ENCODE data around the gene ALAS2. TPM values are rescaled to one million over a fixed set of nuclear protein-coding genes. Genes with fewer than 3 reads are reported as not detected.

The ALAS2 gene
- total and polyA plus RNA-seq, 4 donors: 0.21 to 1,807 TPM; not detected in 2

GRCh38 chrX:55029291-55029690, 1.5 kb downstream of the ALAS2 start:
- 97% methylated on average over 2 of the region's 2 CpGs for WGBS
- Histone ChIP-seq H3K36me3 (ENCODE audit: control insufficient read depth in 4 of 4, insufficient read depth in 3 of 4, low read depth in 1 of 4, low read length in 3 of 4) (no peaks in the 10 kb centered on the region), H3K4me1 (ENCODE audit: control insufficient read depth in 4 of 4, insufficient read depth in 4 of 4, low read length in 3 of 4) (peaks cover 0 to 4% (median 0%) of the 10 kb centered on the region in 4 donors), H3K27ac (ENCODE audit: low read depth in 1 of 2, low read length in 2 of 2) (no peak overlapping the region), H3K9me3 (ENCODE audit: control insufficient read depth in 4 of 4, low read length in 3 of 4) (no peaks in the 10 kb centered on the region), H3K4me3 (ENCODE audit: low read depth in 1 of 3, low read length in 3 of 3) (no peak overlapping the region), H3K27me3 (ENCODE audit: control insufficient read depth in 4 of 4, insufficient read depth in 4 of 4, low read length in 3 of 4) (no peaks in the 10 kb centered on the region), H3K9ac (ENCODE audit: low read depth in 1 of 2, low read length in 2 of 2) (no peak overlapping the region)
- TF ChIP-seq, protein P1, sequence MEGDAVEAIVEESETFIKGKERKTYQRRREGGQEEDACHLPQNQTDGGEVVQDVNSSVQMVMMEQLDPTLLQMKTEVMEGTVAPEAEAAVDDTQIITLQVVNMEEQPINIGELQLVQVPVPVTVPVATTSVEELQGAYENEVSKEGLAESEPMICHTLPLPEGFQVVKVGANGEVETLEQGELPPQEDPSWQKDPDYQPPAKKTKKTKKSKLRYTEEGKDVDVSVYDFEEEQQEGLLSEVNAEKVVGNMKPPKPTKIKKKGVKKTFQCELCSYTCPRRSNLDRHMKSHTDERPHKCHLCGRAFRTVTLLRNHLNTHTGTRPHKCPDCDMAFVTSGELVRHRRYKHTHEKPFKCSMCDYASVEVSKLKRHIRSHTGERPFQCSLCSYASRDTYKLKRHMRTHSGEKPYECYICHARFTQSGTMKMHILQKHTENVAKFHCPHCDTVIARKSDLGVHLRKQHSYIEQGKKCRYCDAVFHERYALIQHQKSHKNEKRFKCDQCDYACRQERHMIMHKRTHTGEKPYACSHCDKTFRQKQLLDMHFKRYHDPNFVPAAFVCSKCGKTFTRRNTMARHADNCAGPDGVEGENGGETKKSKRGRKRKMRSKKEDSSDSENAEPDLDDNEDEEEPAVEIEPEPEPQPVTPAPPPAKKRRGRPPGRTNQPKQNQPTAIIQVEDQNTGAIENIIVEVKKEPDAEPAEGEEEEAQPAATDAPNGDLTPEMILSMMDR (IDR thresholded peaks at IDR 0.05; ENCODE audit: low read depth, low read length, missing input control): no peak
- TF ChIP-seq RAD21 (IDR thresholded peaks at IDR 0.05): no peak
- TF ChIP-seq NR2F2 (IDR thresholded peaks at IDR 0.05): no peak
- TF ChIP-seq FOXA1 (IDR thresholded peaks at IDR 0.05): no peak
- TF ChIP-seq YY1 (IDR thresholded peaks at IDR 0.05): no peak
- DNase-seq (ENCODE audit: low spot score): no peak

GRCh38 chrX:55028611-55029010, 2.2 kb downstream of the ALAS2 start:
- DNase-seq (ENCODE audit: low spot score): no peak
- H3K9me3 ChIP-seq (ENCODE audit: control insufficient read depth in 4 of 4, low read length in 3 of 4): no peaks in the 10 kb centered on the region
- TF ChIP-seq EGR1 (IDR thresholded peaks at IDR 0.05; ENCODE audit: low read depth in 2 of 2) (no peak), JUND (IDR thresholded peaks at IDR 0.05) (no peak), MAX (IDR thresholded peaks at IDR 0.05) (no peak), YY1 (IDR thresholded peaks at IDR 0.05) (no peak), ZBTB33 (IDR thresholded peaks at IDR 0.05) (no peak), RXRA (IDR thresholded peaks at IDR 0.05) (no peak), TAF1 (conservative IDR thresholded peaks at IDR 0.05) (no peak), ATF3 (IDR thresholded peaks at IDR 0.05) (no peak), FOXA1 (IDR thresholded peaks at IDR 0.05) (no peak), HNF4A (conservative IDR thresholded peaks at IDR 0.05) (no peak), RAD21 (IDR thresholded peaks at IDR 0.05) (no peak), HNF4G (IDR thresholded peaks at IDR 0.05) (no peak), NR2F2 (IDR thresholded peaks at IDR 0.05) (no peak), REST (IDR thresholded peaks at IDR 0.05) (no peak), SP1 (IDR thresholded peaks at IDR 0.05) (no peak), FOXA2 (IDR thresholded peaks at IDR 0.05) (no peak)
- TF ChIP-seq, protein P1 (IDR thresholded peaks at IDR 0.05; ENCODE audit: low read depth, low read length, missing input control): no peak
- no peak overlapping the region for H3K4me3 ChIP-seq (ENCODE audit: low read depth in 1 of 3, low read length in 3 of 3)
- H3K9ac ChIP-seq (ENCODE audit: low read depth in 1 of 2, low read length in 2 of 2): no peak overlapping the region
- peaks cover 0 to 2% (median 0%) of the 10 kb centered on the region in 4 donors for H3K4me1 ChIP-seq (ENCODE audit: control insufficient read depth in 4 of 4, insufficient read depth in 4 of 4, low read length in 3 of 4)
- H3K27me3 ChIP-seq (ENCODE audit: control insufficient read depth in 4 of 4, insufficient read depth in 4 of 4, low read length in 3 of 4): no peaks in the 10 kb centered on the region
- H3K27ac ChIP-seq (ENCODE audit: low read depth in 1 of 2, low read length in 2 of 2): no peak overlapping the region
- H3K36me3 ChIP-seq (ENCODE audit: control insufficient read depth in 4 of 4, insufficient read depth in 3 of 4, low read depth in 1 of 4, low read length in 3 of 4): no peaks in the 10 kb centered on the region
